HT1080 (cell line): ENCODE measurements around the gene NUCKS1. TPM values are rescaled to one million over a fixed set of nuclear protein-coding genes. Genes with fewer than 3 reads are reported as not detected.

ENCODE experiments used
- DNase-seq: peaks from one replicate; pipeline ENCODE4 v3.0.0-alpha.2; 2015; ENCODE audit warnings: low read depth
- total RNA-seq: library from RNA; depleted of rRNA; stranded (reverse); fragments of >200 nt; shearing (Covaris generic); gene quantifications from 2 replicates; pipeline ENCODE4 v1.2.3, GENCODE V29; 2014

NUCKS1 gene
- total RNA-seq, 1 experiment from 2014 or later = 147 TPM

GRCh38 chr1:205772607-205773032 is 22.6 kb upstream of the NUCKS1 start:
- no peak for DNase-seq

GRCh38 chr1:205770618-205771017 is 20.6 kb upstream of the NUCKS1 start:
- no peak for DNase-seq

GRCh38 chr1:205769641-205770365 is 19.8 kb upstream of the NUCKS1 start:
- no peak for DNase-seq

- DNase-seq = no peak
These were observed 17.3 kb upstream of the NUCKS1 start for GRCh38 chr1:205767248-205767647.

- no peak for DNase-seq
These were observed 16.6 kb upstream of the NUCKS1 start for GRCh38 chr1:205766570-205766969.

- DNase-seq = peak; percentile 63
These were observed 16.1 kb upstream of the NUCKS1 start for GRCh38 chr1:205766038-205766437.

- DNase-seq = no peak
These were observed 14.6 kb upstream of the NUCKS1 start for GRCh38 chr1:205764578-205764977.

GRCh38 chr1:205763980-205764379 is 14.0 kb upstream of the NUCKS1 start:
- no peak for DNase-seq

- no peak for DNase-seq
These were observed 10.6 kb upstream of the NUCKS1 start for GRCh38 chr1:205760606-205761005.

- DNase-seq = no peak
These were observed 6.6 kb upstream of the NUCKS1 start for GRCh38 chr1:205756552-205756951.

- no peak for DNase-seq
These were observed 4.9 kb upstream of the NUCKS1 start for GRCh38 chr1:205754857-205755256.

GRCh38 chr1:205751036-205751651 is 1.2 kb upstream of the NUCKS1 start:
- peak; percentile 53 for DNase-seq

GRCh38 chr1:205749234-205750137 is 496 bp downstream of the NUCKS1 start:
- DNase-seq = peak; percentile 97

- DNase-seq = peak; percentile 33
These were observed 1.4 kb downstream of the NUCKS1 start for GRCh38 chr1:205748403-205749233.

GRCh38 chr1:205746757-205747412 is 3.1 kb downstream of the NUCKS1 start:
- no peak for DNase-seq

- no peak for DNase-seq
These were observed 5.6 kb downstream of the NUCKS1 start for GRCh38 chr1:205744403-205744802.

GRCh38 chr1:205743977-205744376 is 6.0 kb downstream of the NUCKS1 start:
- no peak for DNase-seq

- no peak for DNase-seq
These were observed 8.3 kb downstream of the NUCKS1 start for GRCh38 chr1:205741681-205742080.

- DNase-seq = no peak
These were observed 10.4 kb downstream of the NUCKS1 start for GRCh38 chr1:205739348-205740160.

GRCh38 chr1:205735218-205735617 is 14.8 kb downstream of the NUCKS1 start:
- DNase-seq = no peak
